HepG2 (cell line): ENCODE results near the gene ZNF138. TPM values are rescaled to one million over a fixed set of nuclear protein-coding genes. Genes with fewer than 3 reads are reported as not detected.

ENCODE experiments used
- AKNA ChIP-seq: sonication (generic); formaldehyde crosslinking; IDR thresholded peaks from 2 replicates; pipeline ENCODE4 v1.4.0; 2020; ENCODE audit warnings: missing genetic modification reagents, borderline replicate concordance
- ARID2 ChIP-seq: sonication (generic); formaldehyde crosslinking; IDR thresholded peaks from 2 replicates; pipeline ENCODE4 v1.8.1; 2022; ENCODE audit warnings: mild to moderate bottlenecking, missing genetic modification reagents, borderline replicate concordance
- ARNTL ChIP-seq: sonication (generic); formaldehyde crosslinking; IDR thresholded peaks from 2 replicates; pipeline ENCODE4 v1.4.0; 2020; ENCODE audit warnings: mild to moderate bottlenecking, missing genetic modification reagents
- CCDC6 ChIP-seq: sonication (generic); formaldehyde crosslinking; IDR thresholded peaks from 2 replicates; pipeline ENCODE4 v1.8.1; 2022; ENCODE audit warnings: mild to moderate bottlenecking, missing genetic modification reagents, moderate library complexity
- CSRNP1 ChIP-seq: sonication (generic); formaldehyde crosslinking; IDR thresholded peaks from 2 replicates; pipeline ENCODE4 v1.8.1; 2023; ENCODE audit warnings: mild to moderate bottlenecking, missing genetic modification reagents
- HMG20A ChIP-seq: IDR thresholded peaks from 2 replicates; pipeline ENCODE4 v1.6.1; 2016; ENCODE audit warnings: borderline replicate concordance
- JDP2 ChIP-seq: sonication (generic); formaldehyde crosslinking; IDR thresholded peaks from 2 replicates; pipeline ENCODE4 v1.8.1; 2022; ENCODE audit warnings: missing genetic modification reagents, borderline replicate concordance
- SMC3 ChIP-seq: IDR thresholded peaks from 2 replicates; pipeline ENCODE4 v1.6.1; 2011; ENCODE audit warnings: low read length, improper control_type of control experiment
- SP140L ChIP-seq: sonication (generic); formaldehyde crosslinking; IDR thresholded peaks from 2 replicates; pipeline ENCODE4 v1.4.0; 2020; ENCODE audit warnings: missing genetic modification reagents, borderline replicate concordance
- U2AF1 ChIP-seq: fragments of 200-400 bp; formaldehyde crosslinking; optimal IDR thresholded peaks from 2 replicates; pipeline ENCODE3; 2017; ENCODE audit warnings: mild to moderate bottlenecking, low read depth, low read length
- ZBTB21 ChIP-seq: sonication (generic); formaldehyde crosslinking; IDR thresholded peaks from 2 replicates; pipeline ENCODE4 v1.4.0; 2020; ENCODE audit warnings: missing genetic modification reagents
- ZBTB49 ChIP-seq: sonication (generic); formaldehyde crosslinking; IDR thresholded peaks from 2 replicates; pipeline ENCODE4 v1.4.0; 2020; ENCODE audit warnings: missing genetic modification reagents, borderline replicate concordance
- ZBTB7B ChIP-seq: sonication (generic); formaldehyde crosslinking; IDR thresholded peaks from 2 replicates; pipeline ENCODE4 v1.4.0; 2020; ENCODE audit warnings: missing genetic modification reagents
- ZNF207 ChIP-seq: fragments of 450-650 bp; IDR thresholded peaks from 2 replicates; pipeline ENCODE4 v1.6.1; 2016; ENCODE audit warnings: antibody characterized with exemption, borderline replicate concordance
- ZNF3 ChIP-seq: IDR thresholded peaks from 2 replicates; pipeline ENCODE4 v1.7.0; 2017; ENCODE audit warnings: inconsistent platforms
- ZNF33A ChIP-seq: sonication (generic); formaldehyde crosslinking; IDR thresholded peaks from 2 replicates; pipeline ENCODE4 v1.5.1; 2020; ENCODE audit warnings: missing genetic modification reagents, mild to moderate bottlenecking, moderate library complexity, borderline replicate concordance
- ZNF430 ChIP-seq: sonication (generic); formaldehyde crosslinking; IDR thresholded peaks from 2 replicates; pipeline ENCODE4 v1.9.0; 2021; ENCODE audit warnings: mild to moderate bottlenecking, missing genetic modification reagents
- ZNF446 ChIP-seq: sonication (generic); formaldehyde crosslinking; IDR thresholded peaks from 2 replicates; pipeline ENCODE4 v1.5.0; 2020; ENCODE audit warnings: mild to moderate bottlenecking, missing genetic modification reagents
- ZNF557 ChIP-seq: sonication (generic); formaldehyde crosslinking; IDR thresholded peaks from 2 replicates; pipeline ENCODE4 v1.4.0; 2020; ENCODE audit warnings: missing genetic modification reagents
- ZNF678 ChIP-seq: sonication (generic); formaldehyde crosslinking; IDR thresholded peaks from 2 replicates; pipeline ENCODE4 v1.4.0; 2020; ENCODE audit warnings: mild to moderate bottlenecking, missing genetic modification reagents
- ZNF749 ChIP-seq: sonication (generic); formaldehyde crosslinking; IDR thresholded peaks from 2 replicates; pipeline ENCODE4 v1.8.0; 2022; ENCODE audit warnings: mild to moderate bottlenecking, missing genetic modification reagents, moderate library complexity, borderline replicate concordance
- ZSCAN22 ChIP-seq: sonication (generic); formaldehyde crosslinking; IDR thresholded peaks from 2 replicates; pipeline ENCODE4 v1.4.0; 2020; ENCODE audit warnings: mild to moderate bottlenecking, missing genetic modification reagents
- polyA plus RNA-seq, 8 experiments: library from polyadenylated mRNA; depleted of rRNA in 3 of 8; stranded (reverse) in 7 of 8; unstranded in 1 of 8; fragments of >200 nt; fragmentation: Illumina TruSeq in 4 of 8; extraction: Trizol in 4 of 8; gene quantifications; 2 replicates each; pipeline versions ENCODE4 v1.2.1 to v1.2.3, GENCODE V29; 2011 to 2016; ENCODE audit warnings: low read depth in 4 of 8, missing spikeins in 1 of 8, mixed read lengths in 1 of 8; ENCODE audit not compliant: insufficient read depth in 1 of 8
- total RNA-seq, 5 experiments: library from RNA; depleted of rRNA; stranded (reverse); fragments of >200 nt; fragmentation: Illumina TruSeq; extraction: Trizol; gene quantifications; 2 replicates each; pipeline ENCODE4 v1.2.3, GENCODE V29; 2016; ENCODE audit warnings: low read depth in 1 of 5

The ZNF138 gene
- total and polyA plus RNA-seq, 2 of the 13 experiments (the other 11 are each of a cell fraction or from before 2014, with no cell fraction given) = 2.7 to 5.8 TPM

DNA sequence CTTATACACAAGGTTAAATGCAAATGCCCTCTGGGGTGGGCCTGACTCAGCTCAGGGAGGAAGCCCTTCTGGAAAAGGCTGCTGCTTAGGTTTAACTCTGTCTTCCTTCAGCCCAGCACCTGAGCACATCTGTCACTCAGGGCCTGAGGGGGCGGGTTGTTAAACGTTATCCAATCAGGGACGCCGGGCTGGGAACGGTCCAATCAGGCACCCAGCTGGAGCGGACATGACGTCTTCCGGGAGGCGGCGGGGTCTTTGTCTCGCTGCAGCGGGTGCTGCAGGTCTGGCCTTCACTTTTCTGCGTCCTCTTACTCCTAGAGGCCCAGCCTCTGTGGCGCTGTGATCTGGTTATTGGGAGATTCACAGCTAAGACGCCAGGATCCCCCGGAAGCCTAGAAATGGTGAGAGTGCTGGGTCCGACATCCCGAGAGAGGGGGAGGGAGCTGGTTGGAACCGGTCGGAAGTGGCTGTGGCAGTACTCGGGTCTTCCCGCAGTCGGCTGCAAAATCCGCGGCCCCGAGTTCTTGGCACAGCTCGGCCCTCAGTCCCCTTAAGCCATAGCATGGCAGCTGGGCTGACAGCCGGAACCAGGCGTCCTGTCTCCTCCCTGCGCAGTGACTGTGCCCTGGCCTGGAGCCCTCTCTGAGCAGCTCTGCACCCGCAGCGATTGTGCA lies at the start of gene ZNF138 (continued):
- TF ChIP-seq ZBTB49 (CRISPR knock-in tag) (no peak), ZNF678 (CRISPR knock-in tag) (no peak), U2AF1 (no peak), SMC3 (no peak), CCDC6 (no peak), CSRNP1 (CRISPR knock-in tag) (no peak), ARID2 (no peak), ZBTB7B (CRISPR knock-in tag) (no peak), ZNF33A (CRISPR knock-in tag) (no peak), HMG20A (CRISPR knock-in tag) (no peak), ZNF749 (CRISPR knock-in tag) (no peak; the same call in 1 of the 2 replicates), SP140L (CRISPR knock-in tag) (no peak), ARNTL (no peak), ZNF3 (CRISPR knock-in tag) (no peak), ZNF430 (CRISPR knock-in tag) (0 out of 2 replicates have a peak, but pooled peaks have one; percentile 58), ZBTB21 (CRISPR knock-in tag) (no peak), ZSCAN22 (CRISPR knock-in tag) (no peak), ZNF207 (no peak), AKNA (CRISPR knock-in tag) (no peak; the same call in 1 of the 2 replicates), ZNF446 (CRISPR knock-in tag) (0 out of 2 replicates have a peak, but pooled peaks have one; percentile 30), JDP2 (CRISPR knock-in tag) (no peak), ZNF557 (no peak)
